Keratinocyte (primary cell): ENCODE data around the gene LAPTM5. TPM values are rescaled to one million over a fixed set of nuclear protein-coding genes. Genes with fewer than 3 reads are reported as not detected.
"Not testable (repeated sequence)": the region's sequence is repeated elsewhere in the genome, so short reads cannot be mapped to it uniquely, and the experiment has no call there.

Experiments
- DNase-seq: peaks from one replicate; pipeline ENCODE4 v3.0.0-alpha.2; 2011; ENCODE audit warnings: low read depth, missing footprints, low spot score
- FAIRE-seq: peaks from 2 replicates; lab custom pipeline; 2011; peaks lifted over from hg19 to GRCh38; lab: Jason Lieb, UNC
- H2AFZ ChIP-seq: 2 replicates; pipeline ENCODE4 v1.6.0; 2012; ENCODE audit warnings: low read length, control low read depth, inconsistent platforms; ENCODE audit not compliant: control insufficient read depth
- H3K27ac ChIP-seq: 2 replicates; pipeline ENCODE4 v1.5.1; 2011; ENCODE audit warnings: low read length; ENCODE audit not compliant: control insufficient read depth, insufficient read depth
- H3K27me3 ChIP-seq: 3 replicates; pipeline ENCODE4 v1.6.0; 2011; ENCODE audit warnings: low read length; ENCODE audit not compliant: control insufficient read depth, insufficient read depth; ENCODE audit errors: extremely low read depth
- H3K36me3 ChIP-seq, 2 experiments: 2 replicates in 1 of 2; 3 replicates in 1 of 2; pipeline ENCODE4 v1.5.1; 2011; ENCODE audit warnings: low read length in 2 of 2, mild to moderate bottlenecking in 1 of 2; ENCODE audit not compliant: control insufficient read depth in 2 of 2, insufficient read depth in 2 of 2; ENCODE audit errors: extremely low read depth in 1 of 2
- H3K4me1 ChIP-seq: 3 replicates; pipeline ENCODE4 v1.5.1; 2011; ENCODE audit warnings: low read length; ENCODE audit not compliant: control insufficient read depth, insufficient read depth; ENCODE audit errors: extremely low read depth
- H3K4me2 ChIP-seq: 3 replicates; pipeline ENCODE4 v1.6.0; 2011; ENCODE audit warnings: low read depth, low read length; ENCODE audit not compliant: control insufficient read depth, insufficient read depth; ENCODE audit errors: extremely low read depth
- H3K4me3 ChIP-seq, 3 experiments: fragments of 200-600 bp in 1 of 3; sonication (generic) in 1 of 3; 2 replicates in 2 of 3; 3 replicates in 1 of 3; pipeline ENCODE4 v1.5.1; 2011 to 2016; ENCODE audit warnings: low read length in 3 of 3, mild to moderate bottlenecking in 3 of 3, control low read depth in 2 of 3, inconsistent platforms in 1 of 3, low read depth in 1 of 3, mixed read lengths in 1 of 3, mixed run types in 1 of 3, moderate library complexity in 1 of 3; ENCODE audit not compliant: control insufficient read depth in 2 of 3, insufficient read depth in 2 of 3; ENCODE audit errors: extremely low read depth in 1 of 3
- H3K79me2 ChIP-seq: 2 replicates; pipeline ENCODE4 v1.6.0; 2012; ENCODE audit warnings: low read length; ENCODE audit not compliant: control insufficient read depth, insufficient read depth
- H3K9ac ChIP-seq: 3 replicates; pipeline ENCODE4 v1.6.0; 2011; ENCODE audit warnings: low read length; ENCODE audit not compliant: control insufficient read depth, insufficient read depth; ENCODE audit errors: extremely low read depth
- H3K9me1 ChIP-seq: 3 replicates; pipeline ENCODE4 v1.6.0; 2011; ENCODE audit warnings: low read length; ENCODE audit not compliant: control insufficient read depth, insufficient read depth; ENCODE audit errors: extremely low read depth
- H3K9me3 ChIP-seq: 2 replicates; pipeline ENCODE4 v1.5.1; 2012; ENCODE audit warnings: low read depth, low read length; ENCODE audit not compliant: control insufficient read depth
- H4K20me1 ChIP-seq: 3 replicates; pipeline ENCODE4 v1.6.0; 2011; ENCODE audit warnings: low read length; ENCODE audit not compliant: control insufficient read depth, insufficient read depth; ENCODE audit errors: extremely low read depth
- CTCF ChIP-seq, 3 experiments: IDR thresholded peaks in 1 of 3; conservative IDR thresholded peaks in 1 of 3; optimal IDR thresholded peaks in 1 of 3; 2 replicates in 2 of 3; 3 replicates in 1 of 3; pipeline versions ENCODE3 to v1.5.1; 2011; ENCODE audit warnings: low read length in 3 of 3, mild to moderate bottlenecking in 3 of 3, moderate library complexity in 2 of 3, control low read depth in 1 of 3, inconsistent platforms in 1 of 3; ENCODE audit not compliant: insufficient read depth in 2 of 3; ENCODE audit errors: extremely low read depth in 1 of 3
- EZH2 ChIP-seq: IDR thresholded peaks from one replicate; pipeline ENCODE4 v1.6.1; 2012; ENCODE audit warnings: inconsistent platforms, mild to moderate bottlenecking, low read length, moderate library complexity
- dilution Hi-C: fragments of 300-500 bp; cut with MboI; formaldehyde crosslinking; loops from one replicate; pipeline ENCODE4 v1.7.0; 2020; ENCODE audit warnings: low sequenced_read_pairs; ENCODE audit not compliant: extremely low pct_ligation_motif_present
- polyA plus RNA-seq, 5 experiments: library from polyadenylated mRNA; depleted of rRNA in 3 of 5; stranded (reverse) in 3 of 5; stranded (forward) in 1 of 5; unstranded in 1 of 5; fragments of >200 nt; gene quantifications; 1 replicate in 1 of 5; 2 replicates in 3 of 5; 3 replicates in 1 of 5; pipeline versions ENCODE4 v1.2.1 to v1.2.3, GENCODE V29; 2011 to 2012; ENCODE audit warnings: missing spikeins in 2 of 5, low read depth in 1 of 5, low replicate concordance in 1 of 5

LAPTM5 gene
- polyA plus RNA-seq, 1 donor (not counting 4 experiments of a cell fraction or from before 2014, with no cell fraction given) = 0.18 TPM

- no peaks in the 10 kb centered on the region for H3K36me3 ChIP-seq
- no peak overlapping the region for H3K9ac ChIP-seq
- dilution Hi-C loops = no loop called here
- no peak overlapping the region for H3K27ac ChIP-seq
- DNase-seq (no peak), FAIRE-seq (no peak)
- no peaks in the 10 kb centered on the region for H3K79me2 ChIP-seq
- no peak overlapping the region for H3K4me2 ChIP-seq
- TF ChIP-seq CTCF (optimal IDR thresholded peaks at IDR 0.05 in 1 of 3, IDR thresholded peaks at IDR 0.05 in 1 of 3, conservative IDR thresholded peaks at IDR 0.05 in 1 of 3; ENCODE audit: extremely low read depth in 1 of 3, insufficient read depth in 2 of 3, low read length in 3 of 3) = no peak
- TF ChIP-seq EZH2 = no peak
- H3K9me1 ChIP-seq = no peaks in the 10 kb centered on the region
- no peaks in the 10 kb centered on the region for H3K4me1 ChIP-seq
- H3K4me3 ChIP-seq = no peak overlapping the region
- H3K27me3 ChIP-seq = peaks cover 12% of the 10 kb centered on the region
- H2AFZ ChIP-seq = no peak overlapping the region
- H4K20me1 ChIP-seq = no peaks in the 10 kb centered on the region
- H3K9me3 ChIP-seq = no peaks in the 10 kb centered on the region
Measured at GRCh38 chr1:30768830-30769718, 11.5 kb upstream of the LAPTM5 start.

- Histone ChIP-seq H3K27ac (no peak overlapping the region), H3K79me2 (no peaks in the 10 kb centered on the region), H3K4me2 (no peak overlapping the region), H3K4me1 (no peaks in the 10 kb centered on the region), H2AFZ (no peak overlapping the region), H3K36me3 (no peaks in the 10 kb centered on the region), H3K27me3 (peaks cover 13% of the 10 kb centered on the region), H3K9ac (no peak overlapping the region), H4K20me1 (no peaks in the 10 kb centered on the region), H3K4me3 (no peak overlapping the region), H3K9me3 (no peaks in the 10 kb centered on the region), H3K9me1 (no peaks in the 10 kb centered on the region)
- FAIRE-seq (no peak), DNase-seq (no peak)
- TF ChIP-seq EZH2 = no peak
- no peak for TF ChIP-seq CTCF (optimal IDR thresholded peaks at IDR 0.05 in 1 of 3, IDR thresholded peaks at IDR 0.05 in 1 of 3, conservative IDR thresholded peaks at IDR 0.05 in 1 of 3; ENCODE audit: extremely low read depth in 1 of 3, insufficient read depth in 2 of 3, low read length in 3 of 3)
- dilution Hi-C loops = no loop called here
Measured at GRCh38 chr1:30768159-30768829, 10.7 kb upstream of the LAPTM5 start.

GRCh38 chr1:30766948-30767347 is 9.4 kb upstream of the LAPTM5 start:
- H3K79me2 ChIP-seq, H3K27ac ChIP-seq, FAIRE-seq, H3K4me3 ChIP-seq, H3K27me3 ChIP-seq, H3K9me3 ChIP-seq, H2AFZ ChIP-seq, dilution Hi-C loops, H4K20me1 ChIP-seq, H3K9ac ChIP-seq, H3K4me2 ChIP-seq, H3K36me3 ChIP-seq, H3K4me1 ChIP-seq, DNase-seq, H3K9me1 ChIP-seq: not testable (repeated sequence)
